Esophagus squamous epithelium (tissue), 5 donors: Measurements from ENCODE around the gene SGK2. TPM values are rescaled to one million over a fixed set of nuclear protein-coding genes. Genes with fewer than 3 reads are reported as not detected.

Experiments used
- DNase-seq: peaks from one replicate; lab custom pipeline; 2025; lab: John Stamatoyannopoulos, UW
- H3K27ac ChIP-seq, 4 donors: fragments of 200-600 bp; sonication (generic); one replicate each; pipeline ENCODE4 v1.5.1; 2016 to 2019; ENCODE audit warnings: mild to moderate bottlenecking in 1 of 4
- H3K27me3 ChIP-seq, 4 donors: fragments of 200-600 bp; sonication (generic); 1 replicate in 3 of 4; 2 replicates in 1 of 4; pipeline versions ENCODE4 v1.5.1 to v1.6.0; 2017 to 2021; ENCODE audit warnings: antibody characterized with exemption in 1 of 4
- H3K36me3 ChIP-seq, 3 donors: fragments of 200-600 bp; sonication (generic); one replicate each; pipeline ENCODE4 v1.5.1; 2016 to 2019
- H3K4me1 ChIP-seq, 3 donors: fragments of 200-600 bp; sonication (generic); one replicate each; pipeline ENCODE4 v1.5.1; 2017 to 2019
- H3K4me3 ChIP-seq, 4 donors: fragments of 200-600 bp; sonication (generic); 1 replicate in 3 of 4; 2 replicates in 1 of 4; pipeline ENCODE4 v1.5.1; 2016 to 2019; ENCODE audit warnings: mild to moderate bottlenecking in 2 of 4, moderate library complexity in 1 of 4
- H3K9me3 ChIP-seq, 3 donors: fragments of 200-600 bp; sonication (generic); one replicate each; pipeline ENCODE4 v1.5.1; 2016 to 2019
- CTCF ChIP-seq, 6 experiments: fragments of 450-650 bp in 4 of 6; fragments of 200-600 bp in 2 of 6; sonication (generic) in 2 of 6; IDR thresholded peaks; one replicate each; pipeline ENCODE4 v1.5.1; 2016 to 2019; ENCODE audit warnings: antibody characterized with exemption in 6 of 6, mild to moderate bottlenecking in 4 of 6, moderate library complexity in 4 of 6
- POLR2A ChIP-seq, 4 donors: fragments of 450-650 bp; IDR thresholded peaks; one replicate each; pipeline ENCODE4 v1.6.1; 2017; ENCODE audit warnings: antibody characterized with exemption in 4 of 4, mild to moderate bottlenecking in 4 of 4, moderate library complexity in 3 of 4
- WGBS, 2 donors: methylation state at CpG; one replicate each; pipeline ENCODE4 v1.1.5; 2018; 5-methylcytosine and 5-hydroxymethylcytosine counted together
- intact Hi-C: fragments of 100-400 bp; cut with DNase I; formaldehyde crosslinking; loops from one replicate; pipeline ENCODE4 v1.15.0; 2022
- total RNA-seq, 4 donors: library from RNA; depleted of rRNA; stranded (reverse); fragments of >200 nt; gene quantifications; one replicate each; pipeline ENCODE4 v1.1.0, GENCODE V29; 2016
- donor health status: DM: yes; HTN: yes; CAD: no.

The SGK2 gene
- total RNA-seq, 4 donors from 2014 or later = 0.68 to 3.6 TPM; not detected in 2

GRCh38 chr20:43571771-43572170, 12.9 kb downstream of the SGK2 start:
- Histone ChIP-seq H3K27ac (no peak overlapping the region), H3K27me3 (no peaks in the 10 kb centered on the region), H3K9me3 (no peaks in the 10 kb centered on the region), H3K4me1 (no peaks in the 10 kb centered on the region), H3K4me3 (no peak overlapping the region), H3K36me3 (no peaks in the 10 kb centered on the region)
- intact Hi-C loops = no loop called here
- WGBS, 2 donors = 80 to 100% methylated on average over 1 to 2 of the region's 6 CpGs
- TF ChIP-seq POLR2A (IDR thresholded peaks at IDR 0.05) (no peak), CTCF (IDR thresholded peaks at IDR 0.05) (no peak)
- DNase-seq = no peak

- 62 to 87% methylated on average over 4 to 8 of the region's 8 CpGs for WGBS, 2 donors
- no peak for TF ChIP-seq CTCF (IDR thresholded peaks at IDR 0.05)
- no peak for TF ChIP-seq POLR2A (IDR thresholded peaks at IDR 0.05)
These were observed 14.1 kb downstream of the SGK2 start for GRCh38 chr20:43572891-43573290.

GRCh38 chr20:43576108-43576507, 17.3 kb downstream of the SGK2 start:
- Histone ChIP-seq H3K9me3 (no peaks in the 10 kb centered on the region), H3K4me3 (no peak overlapping the region), H3K27me3 (no peaks in the 10 kb centered on the region), H3K4me1 (no peaks in the 10 kb centered on the region), H3K36me3 (no peaks in the 10 kb centered on the region), H3K27ac (no peak overlapping the region)
- DNase-seq = no peak
- TF ChIP-seq POLR2A (IDR thresholded peaks at IDR 0.05) (no peak), CTCF (IDR thresholded peaks at IDR 0.05) (no peak)
- intact Hi-C loops = no loop called here
- 68 to 72% methylated on average over 3 of the region's 10 CpGs for WGBS, 2 donors

More at GRCh38 chr20:43572891-43573290, 14.1 kb downstream of the SGK2 start:
- Histone ChIP-seq H3K27me3 (no peaks in the 10 kb centered on the region), H3K36me3 (no peaks in the 10 kb centered on the region), H3K27ac (no peak overlapping the region), H3K9me3 (no peaks in the 10 kb centered on the region), H3K4me1 (no peaks in the 10 kb centered on the region), H3K4me3 (no peak overlapping the region)
- intact Hi-C loops = no loop called here
- DNase-seq = no peak

- H3K36me3 ChIP-seq = no peaks in the 10 kb centered on the region
These were observed 21.3 kb downstream of the SGK2 start for GRCh38 chr20:43579861-43580793.

More at GRCh38 chr20:43579861-43580793, 21.3 kb downstream of the SGK2 start:
- 65 to 76% methylated on average over 6 to 7 of the region's 7 CpGs for WGBS, 2 donors
- H3K9me3 ChIP-seq = no peaks in the 10 kb centered on the region
- intact Hi-C loops = no loop called here
- no peak overlapping the region for H3K27ac ChIP-seq
- DNase-seq = no peak
- H3K27me3 ChIP-seq = no peaks in the 10 kb centered on the region
- H3K4me1 ChIP-seq = no peaks in the 10 kb centered on the region
- no peak for TF ChIP-seq CTCF (IDR thresholded peaks at IDR 0.05)
- TF ChIP-seq POLR2A (IDR thresholded peaks at IDR 0.05) = no peak
- H3K4me3 ChIP-seq = no peak overlapping the region
